ENCODE data around the gene SRGAP2.
"Not testable (repeated sequence)": the region's sequence is repeated elsewhere in the genome, so short reads cannot be mapped to it uniquely, and the experiment has no call there.

DNA sequence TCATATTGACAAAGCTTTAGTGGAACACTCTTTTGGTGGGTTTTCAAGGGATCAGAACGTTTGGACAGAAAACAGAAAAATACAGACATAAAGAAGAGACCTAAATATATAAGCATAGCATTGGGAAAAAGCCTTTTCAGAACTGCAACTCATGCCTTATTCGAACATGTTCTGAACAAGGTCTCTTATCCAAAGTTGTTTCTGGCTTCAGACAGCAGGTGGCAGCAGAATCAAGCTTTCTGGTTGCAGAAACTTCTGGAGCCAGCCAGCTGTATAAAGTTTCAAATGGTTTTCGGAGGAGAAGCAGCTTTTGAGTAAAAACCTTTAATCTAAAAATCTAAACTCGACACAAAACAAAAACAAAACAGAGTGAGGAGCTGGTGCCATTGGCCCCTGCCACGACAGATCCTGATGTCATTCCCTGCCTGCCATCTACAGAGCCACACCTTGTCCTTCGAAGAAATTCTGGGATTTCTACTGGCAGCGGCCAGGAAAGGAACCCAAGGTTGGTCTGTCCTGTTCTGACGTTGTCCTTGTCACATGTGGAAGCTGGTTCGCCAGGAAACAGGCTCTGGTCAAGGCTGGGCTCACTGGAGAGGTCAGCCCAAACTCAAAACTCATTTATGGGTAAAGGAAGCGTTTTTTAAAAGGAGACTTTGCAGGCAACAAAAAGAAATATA lies 35.9 kb upstream of the SRGAP2 start:
- TF ChIP-seq, protein P1, sequence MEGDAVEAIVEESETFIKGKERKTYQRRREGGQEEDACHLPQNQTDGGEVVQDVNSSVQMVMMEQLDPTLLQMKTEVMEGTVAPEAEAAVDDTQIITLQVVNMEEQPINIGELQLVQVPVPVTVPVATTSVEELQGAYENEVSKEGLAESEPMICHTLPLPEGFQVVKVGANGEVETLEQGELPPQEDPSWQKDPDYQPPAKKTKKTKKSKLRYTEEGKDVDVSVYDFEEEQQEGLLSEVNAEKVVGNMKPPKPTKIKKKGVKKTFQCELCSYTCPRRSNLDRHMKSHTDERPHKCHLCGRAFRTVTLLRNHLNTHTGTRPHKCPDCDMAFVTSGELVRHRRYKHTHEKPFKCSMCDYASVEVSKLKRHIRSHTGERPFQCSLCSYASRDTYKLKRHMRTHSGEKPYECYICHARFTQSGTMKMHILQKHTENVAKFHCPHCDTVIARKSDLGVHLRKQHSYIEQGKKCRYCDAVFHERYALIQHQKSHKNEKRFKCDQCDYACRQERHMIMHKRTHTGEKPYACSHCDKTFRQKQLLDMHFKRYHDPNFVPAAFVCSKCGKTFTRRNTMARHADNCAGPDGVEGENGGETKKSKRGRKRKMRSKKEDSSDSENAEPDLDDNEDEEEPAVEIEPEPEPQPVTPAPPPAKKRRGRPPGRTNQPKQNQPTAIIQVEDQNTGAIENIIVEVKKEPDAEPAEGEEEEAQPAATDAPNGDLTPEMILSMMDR (conservative IDR thresholded peaks at IDR 0.05 in 1 of 2, IDR thresholded peaks at IDR 0.05 in 1 of 2; ENCODE audit: extremely low read depth in 1 of 2, insufficient read depth in 1 of 2, low read depth in 1 of 2, low read length in 2 of 2) = not testable (repeated sequence)
- not testable (repeated sequence) for TF ChIP-seq EZH2 (IDR thresholded peaks at IDR 0.05; ENCODE audit: borderline replicate concordance, low read length)
